Measurements from ENCODE around the gene CD38.

Gene CD38

GRCh38 chr4:15805583-15806517 lies 27.7 kb downstream of the CD38 start:
- WGBS = 61% methylated on average over 5 of the region's 5 CpGs
- no peak overlapping the region for H2BK120ac ChIP-seq (ENCODE audit: low read depth, low read length)
- no peaks in the 10 kb centered on the region for H3K4me1 ChIP-seq (ENCODE audit: control insufficient read depth, insufficient read depth, low read depth, low read length)
- no peak overlapping the region for H3K18ac ChIP-seq (ENCODE audit: low read depth in 1 of 2, low read length in 2 of 2)
- no peak overlapping the region for H4K8ac ChIP-seq (ENCODE audit: low read length)
- no peak overlapping the region for H3K23ac ChIP-seq (ENCODE audit: low read length in 2 of 2)
- peaks cover 4 to 30% of the 10 kb centered on the region in 2 experiments for H3K27me3 ChIP-seq (ENCODE audit: control insufficient read depth in 1 of 2, insufficient read depth in 1 of 2, low read length in 2 of 2)
- no peak overlapping the region for H2AFZ ChIP-seq (ENCODE audit: low read depth, low read length)
- no peak overlapping the region for H3K14ac ChIP-seq (ENCODE audit: low read length in 2 of 2)
- no peak overlapping the region for H4K91ac ChIP-seq (ENCODE audit: low read length)
- no peak overlapping the region for H2BK15ac ChIP-seq (ENCODE audit: low read depth, poor library complexity, severe bottlenecking)
- H3K4ac ChIP-seq (ENCODE audit: low read depth in 1 of 2, low read length in 2 of 2) = no peak overlapping the region
- H3K9me3 ChIP-seq (ENCODE audit: control insufficient read depth, low read length) = no peaks in the 10 kb centered on the region
- no peak overlapping the region for H3K9ac ChIP-seq (ENCODE audit: low read length)
- no peaks in the 10 kb centered on the region for H3K79me1 ChIP-seq (replicated peaks; ENCODE audit: low read length, poor library complexity, severe bottlenecking)
- H3K36me3 ChIP-seq (ENCODE audit: control insufficient read depth in 1 of 2, insufficient read depth in 2 of 2, low read depth in 1 of 2, low read length in 2 of 2) = no peaks in the 10 kb centered on the region
- peak; percentile 64 for DNase-seq
- H2BK5ac ChIP-seq (ENCODE audit: low read depth, low read length, poor library complexity, severe bottlenecking) = no peak overlapping the region
- H3K4me2 ChIP-seq (ENCODE audit: low read length, poor library complexity, severe bottlenecking) = no peak overlapping the region
- H3K27ac ChIP-seq (ENCODE audit: low read length, poor library complexity, severe bottlenecking) = no peak overlapping the region
- H2AK5ac ChIP-seq (ENCODE audit: low read length, severe bottlenecking) = no peak overlapping the region
- no peak overlapping the region for H3K4me3 ChIP-seq (ENCODE audit: insufficient read depth in 1 of 2, low read depth in 1 of 2, low read length in 2 of 2)
- no peak overlapping the region for H2BK12ac ChIP-seq (ENCODE audit: low read length in 2 of 2)

- Histone ChIP-seq H3K9ac (ENCODE audit: low read length) (no peak overlapping the region), H2BK15ac (ENCODE audit: low read depth, poor library complexity, severe bottlenecking) (no peak overlapping the region), H2AK5ac (ENCODE audit: low read length, severe bottlenecking) (no peak overlapping the region), H3K9me3 (ENCODE audit: control insufficient read depth, low read length) (no peaks in the 10 kb centered on the region), H3K23ac (ENCODE audit: low read length in 2 of 2) (no peak overlapping the region), H3K4me2 (ENCODE audit: low read length, poor library complexity, severe bottlenecking) (no peak overlapping the region), H3K4me1 (ENCODE audit: control insufficient read depth, insufficient read depth, low read depth, low read length) (no peaks in the 10 kb centered on the region), H3K79me1 (replicated peaks; ENCODE audit: low read length, poor library complexity, severe bottlenecking) (no peaks in the 10 kb centered on the region), H3K4me3 (ENCODE audit: insufficient read depth in 1 of 2, low read depth in 1 of 2, low read length in 2 of 2) (no peak overlapping the region), H3K14ac (ENCODE audit: low read length in 2 of 2) (no peak overlapping the region), H2BK12ac (ENCODE audit: low read length in 2 of 2) (no peak overlapping the region), H2BK5ac (ENCODE audit: low read depth, low read length, poor library complexity, severe bottlenecking) (no peak overlapping the region), H2AFZ (ENCODE audit: low read depth, low read length) (no peak overlapping the region), H3K27me3 (ENCODE audit: control insufficient read depth in 1 of 2, insufficient read depth in 1 of 2, low read length in 2 of 2) (peaks cover 4 to 30% of the 10 kb centered on the region in 2 experiments), H3K27ac (ENCODE audit: low read length, poor library complexity, severe bottlenecking) (no peak overlapping the region), H3K18ac (ENCODE audit: low read depth in 1 of 2, low read length in 2 of 2) (no peak overlapping the region), H4K91ac (ENCODE audit: low read length) (no peak overlapping the region), H3K36me3 (ENCODE audit: control insufficient read depth in 1 of 2, insufficient read depth in 2 of 2, low read depth in 1 of 2, low read length in 2 of 2) (no peaks in the 10 kb centered on the region), H4K8ac (ENCODE audit: low read length) (no peak overlapping the region), H2BK120ac (ENCODE audit: low read depth, low read length) (no peak overlapping the region), H3K4ac (ENCODE audit: low read depth in 1 of 2, low read length in 2 of 2) (no peak overlapping the region)
- WGBS = 82% methylated on average over 5 of the region's 5 CpGs
- peak; percentile 13 for DNase-seq
These were observed 30.9 kb downstream of the CD38 start for GRCh38 chr4:15809058-15809457.

GRCh38 chr4:15809466-15809865 lies 31.3 kb downstream of the CD38 start:
- Histone ChIP-seq H3K27me3 (ENCODE audit: control insufficient read depth in 1 of 2, insufficient read depth in 1 of 2, low read length in 2 of 2) (peaks cover 4 to 30% of the 10 kb centered on the region in 2 experiments), H3K18ac (ENCODE audit: low read depth in 1 of 2, low read length in 2 of 2) (peak overlapping the region in 1 of 2 experiments; percentile 21), H3K23ac (ENCODE audit: low read length in 2 of 2) (no peak overlapping the region), H3K27ac (ENCODE audit: low read length, poor library complexity, severe bottlenecking) (no peak overlapping the region), H3K9ac (ENCODE audit: low read length) (no peak overlapping the region), H3K79me1 (replicated peaks; ENCODE audit: low read length, poor library complexity, severe bottlenecking) (no peaks in the 10 kb centered on the region), H2AK5ac (ENCODE audit: low read length, severe bottlenecking) (no peak overlapping the region), H3K4me2 (ENCODE audit: low read length, poor library complexity, severe bottlenecking) (no peak overlapping the region), H2BK5ac (ENCODE audit: low read depth, low read length, poor library complexity, severe bottlenecking) (no peak overlapping the region), H2BK120ac (ENCODE audit: low read depth, low read length) (no peak overlapping the region), H3K4me3 (ENCODE audit: insufficient read depth in 1 of 2, low read depth in 1 of 2, low read length in 2 of 2) (no peak overlapping the region), H3K4ac (ENCODE audit: low read depth in 1 of 2, low read length in 2 of 2) (no peak overlapping the region), H2BK15ac (ENCODE audit: low read depth, poor library complexity, severe bottlenecking) (no peak overlapping the region), H4K8ac (ENCODE audit: low read length) (no peak overlapping the region), H4K91ac (ENCODE audit: low read length) (no peak overlapping the region), H2AFZ (ENCODE audit: low read depth, low read length) (no peak overlapping the region), H2BK12ac (ENCODE audit: low read length in 2 of 2) (no peak overlapping the region), H3K9me3 (ENCODE audit: control insufficient read depth, low read length) (no peaks in the 10 kb centered on the region), H3K4me1 (ENCODE audit: control insufficient read depth, insufficient read depth, low read depth, low read length) (no peaks in the 10 kb centered on the region), H3K14ac (ENCODE audit: low read length in 2 of 2) (no peak overlapping the region), H3K36me3 (ENCODE audit: control insufficient read depth in 1 of 2, insufficient read depth in 2 of 2, low read depth in 1 of 2, low read length in 2 of 2) (no peaks in the 10 kb centered on the region)
- DNase-seq = no peak
- 75% methylated on average over 5 of the region's 5 CpGs for WGBS

GRCh38 chr4:15811703-15812337 lies 33.7 kb downstream of the CD38 start:
- Histone ChIP-seq H3K79me1 (replicated peaks; ENCODE audit: low read length, poor library complexity, severe bottlenecking) (no peaks in the 10 kb centered on the region), H2BK12ac (ENCODE audit: low read length in 2 of 2) (no peak overlapping the region), H2BK5ac (ENCODE audit: low read depth, low read length, poor library complexity, severe bottlenecking) (no peak overlapping the region), H4K8ac (ENCODE audit: low read length) (no peak overlapping the region), H3K14ac (ENCODE audit: low read length in 2 of 2) (no peak overlapping the region), H4K91ac (ENCODE audit: low read length) (no peak overlapping the region), H2AK5ac (ENCODE audit: low read length, severe bottlenecking) (no peak overlapping the region), H3K27me3 (ENCODE audit: control insufficient read depth in 1 of 2, insufficient read depth in 1 of 2, low read length in 2 of 2) (peaks cover 4 to 21% of the 10 kb centered on the region in 2 experiments), H3K9me3 (ENCODE audit: control insufficient read depth, low read length) (no peaks in the 10 kb centered on the region), H3K18ac (ENCODE audit: low read depth in 1 of 2, low read length in 2 of 2) (no peak overlapping the region), H3K4me3 (ENCODE audit: insufficient read depth in 1 of 2, low read depth in 1 of 2, low read length in 2 of 2) (no peak overlapping the region), H3K36me3 (ENCODE audit: control insufficient read depth in 1 of 2, insufficient read depth in 2 of 2, low read depth in 1 of 2, low read length in 2 of 2) (no peaks in the 10 kb centered on the region), H3K27ac (ENCODE audit: low read length, poor library complexity, severe bottlenecking) (no peak overlapping the region), H3K23ac (ENCODE audit: low read length in 2 of 2) (no peak overlapping the region), H2AFZ (ENCODE audit: low read depth, low read length) (no peak overlapping the region), H3K4me2 (ENCODE audit: low read length, poor library complexity, severe bottlenecking) (no peak overlapping the region), H2BK15ac (ENCODE audit: low read depth, poor library complexity, severe bottlenecking) (no peak overlapping the region), H2BK120ac (ENCODE audit: low read depth, low read length) (no peak overlapping the region), H3K4me1 (ENCODE audit: control insufficient read depth, insufficient read depth, low read depth, low read length) (no peaks in the 10 kb centered on the region), H3K9ac (ENCODE audit: low read length) (no peak overlapping the region), H3K4ac (ENCODE audit: low read depth in 1 of 2, low read length in 2 of 2) (no peak overlapping the region)
- WGBS = 75% methylated on average over 1 of the region's 2 CpGs
- DNase-seq = no peak
